SH-SY5Y (cell line): ENCODE measurements around the gene ACTN4.

Experiments
- GATA2 ChIP-seq: IDR thresholded peaks from 2 replicates; pipeline ENCODE4 v1.6.1; 2011; ENCODE audit warnings: mild to moderate bottlenecking, low read depth, low read length
- GATA3 ChIP-seq: IDR thresholded peaks from 2 replicates; pipeline ENCODE4 v1.6.1; 2011; ENCODE audit warnings: low read depth, mild to moderate bottlenecking, low read length, moderate library complexity

DNA sequence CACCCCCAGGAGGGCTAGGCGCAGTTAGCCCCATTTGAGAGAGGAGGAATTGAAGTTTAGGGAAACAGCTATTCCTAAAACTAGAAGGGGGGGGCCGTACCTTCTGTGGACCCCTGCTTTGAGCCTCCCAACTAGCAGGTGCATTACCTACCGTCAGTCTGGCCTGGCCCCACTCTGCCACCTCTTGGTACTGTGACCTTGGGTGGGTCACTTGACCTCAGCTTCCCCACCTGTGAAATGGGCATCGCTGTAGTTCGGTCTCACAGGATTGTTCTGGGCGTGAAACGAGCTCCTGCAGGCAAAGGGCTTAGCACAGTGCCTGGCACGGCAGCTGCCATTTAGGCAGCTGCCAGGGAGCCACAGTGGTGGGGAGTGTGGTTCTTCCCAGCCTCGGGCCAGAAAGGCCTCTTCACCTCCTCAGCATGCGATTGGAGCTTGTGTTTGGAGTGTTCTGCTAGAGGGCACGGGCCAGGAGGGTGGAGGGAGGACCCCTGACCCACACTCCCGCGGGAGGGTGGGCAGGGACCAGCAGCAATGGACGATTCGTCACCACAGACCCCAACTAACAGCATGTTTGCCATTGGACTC is 64.8 kb downstream of the ACTN4 start:
- no peak for TF ChIP-seq GATA2
- no peak for TF ChIP-seq GATA3
